HG02763 (cell line): ENCODE measurements around the gene AVL9.
"Not testable (repeated sequence)": the region's sequence is repeated elsewhere in the genome, so short reads cannot be mapped to it uniquely, and the experiment has no call there.

ENCODE experiments used
- ATAC-seq: cut with Tn5 transposase; IDR thresholded peaks from one replicate; pipeline ENCODE4 v1.9.1; 2021; ENCODE audit warnings: mild to moderate bottlenecking, moderate library complexity; ENCODE audit not compliant: unreplicated experiment

AVL9 gene

DNA sequence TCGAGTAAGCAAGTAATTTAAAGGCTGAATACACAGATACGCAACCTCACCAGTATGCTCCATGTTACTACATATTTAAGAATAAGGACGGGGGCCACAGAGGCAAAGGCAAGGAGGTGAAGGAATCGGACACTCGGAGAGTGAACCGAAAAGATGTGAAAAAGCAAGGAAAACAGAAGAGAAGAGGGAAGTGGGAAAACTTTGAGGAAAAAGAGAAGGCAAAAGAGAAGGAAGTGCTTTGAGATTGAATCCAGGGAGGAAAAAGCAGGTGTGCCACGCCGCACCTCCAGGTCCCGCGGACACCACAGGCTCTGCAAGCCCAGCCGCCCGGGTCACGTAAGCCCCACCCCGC is 367 bp upstream of the AVL9 start:
- ATAC-seq: peak; percentile 7

DNA sequence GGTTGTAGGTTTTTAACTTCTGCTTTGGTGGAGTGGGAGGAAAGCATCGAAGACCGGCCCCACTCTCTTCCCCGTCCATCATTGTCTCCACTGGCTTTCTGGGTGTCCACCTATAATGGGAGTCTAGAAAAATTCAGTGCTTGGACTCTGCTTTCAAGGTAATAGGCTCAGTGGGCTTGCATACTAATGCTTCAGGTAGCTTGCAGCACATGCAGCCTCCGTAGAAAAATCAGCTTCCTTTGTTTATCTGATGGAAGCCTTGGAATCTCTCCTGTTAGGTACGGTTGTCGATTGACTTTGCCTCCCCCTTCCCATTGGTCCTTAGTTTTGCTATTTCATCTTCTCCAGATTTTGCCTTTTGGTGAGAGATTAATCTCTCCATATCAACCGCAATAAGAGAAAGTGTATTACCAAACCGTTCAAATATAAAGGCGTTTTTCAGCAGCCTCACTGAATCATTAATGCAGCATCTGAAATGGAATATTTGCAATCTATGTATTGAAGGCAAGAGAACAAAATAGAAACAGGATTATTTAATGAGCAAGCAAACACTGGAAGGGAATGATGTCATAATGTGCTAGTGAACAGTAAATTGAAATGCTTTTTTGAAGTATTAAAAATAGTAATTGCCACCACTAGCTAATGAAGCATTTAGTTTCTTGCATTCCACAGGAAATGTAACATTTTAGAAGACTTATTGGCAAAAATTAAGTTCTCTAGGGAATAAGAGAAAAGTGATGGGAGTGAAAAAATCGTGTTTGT is 944 bp downstream of the AVL9 start:
- no peak for ATAC-seq

DNA sequence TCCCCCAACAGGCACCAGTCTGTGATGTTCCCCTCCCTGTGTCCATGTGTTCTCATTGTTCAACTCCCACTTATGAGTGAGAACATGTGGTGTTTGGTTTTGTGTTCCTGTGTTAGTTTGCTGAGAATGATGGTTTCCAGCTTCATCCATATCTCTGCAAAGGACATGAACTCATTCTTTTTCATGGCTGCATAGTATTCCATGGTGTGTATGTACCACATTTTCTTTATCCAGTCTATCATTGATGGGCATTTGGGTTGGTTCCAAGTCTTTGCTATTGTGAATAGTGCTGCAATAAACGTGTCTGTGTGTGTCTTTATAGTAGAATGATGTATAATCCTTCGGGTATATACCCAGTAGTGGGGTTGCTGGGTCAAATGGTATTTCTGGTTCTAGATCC is 4.5 kb downstream of the AVL9 start:
- not testable (repeated sequence) for ATAC-seq

DNA sequence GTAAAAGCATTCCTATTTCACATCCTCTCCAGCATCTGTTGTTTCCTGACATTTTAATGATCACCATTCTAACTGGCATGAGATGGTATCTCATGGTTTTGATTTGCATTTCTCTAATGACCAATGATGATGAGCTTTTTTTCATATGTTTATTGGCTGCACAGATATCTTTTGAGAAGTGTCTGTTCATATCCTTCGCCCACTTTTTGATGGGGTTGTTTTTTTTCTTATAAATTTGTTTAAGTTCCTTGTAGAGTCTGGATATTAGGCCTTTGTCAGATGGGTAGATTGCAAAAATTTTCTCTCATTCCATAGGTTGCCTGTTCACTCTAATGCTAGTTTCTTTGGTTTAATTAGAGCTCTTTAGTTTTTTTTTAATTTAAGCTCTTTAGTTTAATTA is 4.9 kb downstream of the AVL9 start:
- not testable (repeated sequence) for ATAC-seq

DNA sequence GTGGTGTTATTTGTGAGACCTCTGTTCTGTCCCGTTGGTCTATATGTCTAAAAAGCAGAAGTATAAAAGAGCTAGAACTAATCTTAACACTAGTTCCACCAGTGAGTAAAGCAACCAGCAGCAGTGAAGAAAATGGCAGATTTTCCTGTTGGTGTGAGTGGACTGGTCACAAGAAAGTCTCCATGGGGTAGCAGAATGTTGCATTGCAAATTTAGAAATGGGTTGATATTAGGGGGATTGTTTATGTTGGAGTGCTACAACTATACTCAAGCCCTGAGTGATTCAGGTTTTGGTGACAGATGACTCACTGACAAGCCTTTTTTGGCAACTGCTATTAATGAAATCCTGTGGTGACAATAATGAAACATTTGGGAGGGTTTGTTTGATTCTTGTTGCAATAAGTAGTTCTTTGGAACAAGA is 5.6 kb downstream of the AVL9 start:
- no peak for ATAC-seq

DNA sequence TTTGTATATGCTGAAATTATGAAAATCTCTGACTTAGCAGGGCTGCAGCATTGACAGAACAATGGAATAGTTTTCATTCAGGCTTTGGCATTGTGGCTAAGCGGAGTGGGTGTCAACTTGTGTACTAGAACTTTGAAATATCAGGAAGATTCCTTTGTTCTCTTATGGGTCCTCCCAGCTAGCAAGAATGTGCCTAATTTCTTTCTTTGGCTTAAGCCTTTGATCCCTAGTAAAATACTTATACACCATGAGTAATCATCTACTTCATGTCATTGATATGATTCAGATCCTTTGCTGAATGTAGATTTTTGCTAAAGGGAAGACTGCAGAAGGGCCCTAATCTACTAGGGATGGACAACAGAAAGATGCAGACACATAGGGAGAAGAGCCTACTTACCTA is 6.2 kb downstream of the AVL9 start:
- no peak for ATAC-seq

DNA sequence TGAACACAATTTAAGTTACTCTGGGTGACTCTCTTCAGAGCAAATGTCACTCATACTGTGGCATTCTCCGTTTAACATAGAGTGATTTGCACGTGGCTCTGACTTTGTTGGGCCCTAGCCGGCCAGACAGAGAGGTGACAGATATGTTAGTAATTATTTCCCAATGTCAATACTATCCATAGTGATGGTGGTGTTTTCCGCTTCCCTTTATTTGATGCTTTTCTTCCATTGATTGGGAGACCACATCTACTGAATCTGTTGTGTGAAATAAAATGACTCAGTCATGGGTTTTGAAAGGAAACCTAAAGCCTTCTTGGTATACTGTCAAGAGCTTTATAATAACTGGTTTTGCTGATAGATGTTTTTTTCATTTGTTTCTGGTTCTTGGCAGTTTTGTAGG is 7.4 kb downstream of the AVL9 start:
- no peak for ATAC-seq

DNA sequence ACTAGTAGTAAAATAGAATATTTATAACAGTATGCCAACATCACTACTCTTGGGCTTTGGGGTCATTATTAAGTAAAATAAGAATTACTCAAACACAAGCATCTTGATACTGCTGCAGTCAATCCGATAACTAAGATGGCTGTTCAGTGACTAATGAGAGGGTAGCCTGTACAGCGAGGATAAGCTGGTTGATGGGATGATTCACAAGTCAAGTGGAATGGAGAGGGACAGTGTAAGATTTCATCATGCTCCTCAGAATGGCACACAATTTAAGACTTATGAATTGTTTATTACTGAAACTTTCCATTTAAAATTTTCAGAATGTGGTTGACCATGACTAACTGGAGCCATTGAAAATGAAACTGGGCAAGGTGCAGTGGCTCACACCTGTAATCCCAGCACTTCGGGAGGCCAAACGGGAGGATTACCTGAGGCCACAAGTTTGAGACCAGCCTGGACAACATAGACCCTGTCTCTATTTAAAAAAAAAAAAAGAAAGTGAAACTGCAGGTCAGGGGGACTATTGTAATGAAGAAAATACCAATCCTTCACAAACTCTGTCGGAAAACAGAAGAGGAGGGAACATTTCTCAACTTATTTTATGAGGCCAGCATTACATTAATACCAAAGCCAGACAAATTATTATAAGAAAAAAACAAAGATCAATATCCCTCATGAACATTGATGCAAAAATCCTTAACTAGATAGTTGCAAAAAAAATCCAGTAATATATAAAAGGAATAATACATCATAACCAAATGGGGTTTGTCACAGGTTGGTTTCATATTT is 11.2 kb downstream of the AVL9 start:
- ATAC-seq: no peak

DNA sequence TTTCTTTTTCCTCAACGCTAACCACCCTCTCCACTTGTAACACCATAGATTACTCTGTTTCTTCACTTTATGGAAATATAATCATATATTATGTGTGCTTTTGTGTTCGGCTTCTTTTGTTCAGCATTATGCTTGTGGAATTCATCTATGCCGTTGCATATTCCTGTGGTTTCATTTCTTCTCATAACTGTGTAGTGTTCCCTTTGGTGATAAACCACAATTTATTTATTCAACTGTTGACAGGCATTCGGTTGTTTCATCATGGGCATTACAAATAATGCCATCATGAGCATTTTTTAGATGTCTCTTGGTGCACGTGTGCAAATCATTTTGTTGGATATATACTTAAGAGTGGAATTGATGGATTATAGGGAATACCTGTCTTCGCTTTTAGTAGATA is 12.1 kb downstream of the AVL9 start:
- no peak for ATAC-seq

DNA sequence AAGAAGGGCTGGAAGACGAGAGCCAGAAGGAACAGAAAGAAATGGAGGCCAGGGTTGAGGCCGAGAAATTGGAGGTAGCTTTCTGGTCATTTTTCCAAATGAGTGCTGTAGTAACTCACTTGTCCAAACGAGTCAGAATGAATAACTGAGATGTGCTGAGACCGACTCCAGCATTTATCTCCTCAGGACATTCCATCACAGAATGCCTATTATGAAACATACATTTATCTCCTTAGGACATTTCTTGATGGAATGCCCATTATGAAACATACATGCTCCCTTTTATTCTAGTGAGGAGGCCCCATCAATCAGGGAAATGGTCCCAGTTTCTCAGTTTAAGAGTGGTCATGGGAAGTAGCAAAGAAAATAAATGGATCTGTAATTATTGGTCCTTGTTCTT is 16.5 kb downstream of the AVL9 start:
- ATAC-seq: no peak

DNA sequence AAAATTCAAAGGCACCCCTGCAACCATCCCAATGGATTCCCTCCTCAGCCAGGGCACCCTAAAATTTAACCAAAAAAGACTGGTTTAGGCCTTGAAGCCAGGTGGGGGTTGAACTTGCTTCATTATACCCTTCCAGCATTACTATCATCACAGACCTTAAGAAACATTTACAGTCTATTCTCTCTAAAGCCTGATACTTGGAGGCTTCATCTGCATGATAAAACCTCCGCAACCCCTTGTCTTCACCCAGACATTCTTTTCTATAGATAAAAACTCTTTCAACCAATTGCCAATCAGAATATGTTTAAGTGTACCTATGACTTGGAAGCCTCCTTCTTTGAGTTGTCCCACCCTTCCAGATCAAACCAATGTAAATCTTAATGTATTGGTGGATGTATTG is 17.9 kb downstream of the AVL9 start:
- no peak for ATAC-seq

DNA sequence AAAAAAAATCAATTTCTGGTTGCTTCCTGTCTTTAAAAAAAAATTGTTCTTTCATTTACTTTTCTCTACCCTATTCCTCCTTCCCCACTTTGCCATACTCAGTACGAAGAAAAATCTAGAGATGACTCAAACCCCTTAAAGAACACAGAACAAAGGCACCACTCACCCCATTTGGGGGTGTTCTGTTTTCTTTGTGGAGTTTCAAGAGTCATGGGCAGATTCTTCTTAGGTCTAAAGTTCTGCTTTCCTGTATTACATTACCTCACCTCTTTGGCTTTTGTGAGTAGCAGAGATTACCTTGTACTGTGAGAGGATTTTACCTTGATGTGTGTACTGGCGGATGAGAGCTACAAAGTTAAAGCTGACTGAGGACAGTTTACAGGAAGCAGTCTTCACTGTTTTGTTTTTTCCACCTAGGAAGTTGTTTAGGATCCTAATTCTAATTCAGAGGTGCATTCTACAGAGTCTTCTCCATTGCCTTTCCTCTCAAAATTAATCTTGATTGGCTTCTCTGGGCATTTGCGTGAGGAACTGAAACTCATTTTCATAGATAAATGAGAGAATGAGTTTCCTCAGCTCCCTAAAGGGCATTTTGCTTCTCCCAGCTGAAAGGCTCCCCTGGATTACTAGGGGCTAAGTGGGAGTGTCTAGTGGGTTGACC is 20.7 kb downstream of the AVL9 start:
- peak; percentile 73 for ATAC-seq

DNA sequence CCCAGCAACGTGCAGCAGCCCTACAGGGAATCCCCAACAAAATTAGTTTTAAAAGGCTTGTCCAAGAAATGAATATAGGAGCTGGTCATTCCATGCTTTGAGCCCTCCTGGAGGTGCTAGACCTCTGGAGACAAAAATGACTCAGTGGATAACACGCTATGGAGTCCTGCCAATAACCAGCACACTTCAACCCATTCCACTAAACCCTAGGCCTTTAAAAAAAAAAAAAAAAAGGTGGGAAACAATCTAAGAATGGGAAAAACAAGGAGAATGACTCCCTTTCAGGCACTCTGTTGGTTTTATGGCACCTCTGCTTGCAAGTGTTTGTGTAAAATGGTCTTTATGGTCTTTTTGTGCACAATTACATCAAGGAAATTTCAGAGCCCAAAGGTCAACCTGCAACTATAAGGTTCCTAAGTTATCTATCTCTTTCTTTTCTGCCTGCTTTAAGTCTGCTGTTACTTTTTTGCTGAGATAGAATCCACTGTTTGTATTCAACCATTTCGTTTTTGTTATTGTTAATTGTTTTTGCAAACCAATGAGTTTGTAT is 21.3 kb downstream of the AVL9 start:
- no peak for ATAC-seq

DNA sequence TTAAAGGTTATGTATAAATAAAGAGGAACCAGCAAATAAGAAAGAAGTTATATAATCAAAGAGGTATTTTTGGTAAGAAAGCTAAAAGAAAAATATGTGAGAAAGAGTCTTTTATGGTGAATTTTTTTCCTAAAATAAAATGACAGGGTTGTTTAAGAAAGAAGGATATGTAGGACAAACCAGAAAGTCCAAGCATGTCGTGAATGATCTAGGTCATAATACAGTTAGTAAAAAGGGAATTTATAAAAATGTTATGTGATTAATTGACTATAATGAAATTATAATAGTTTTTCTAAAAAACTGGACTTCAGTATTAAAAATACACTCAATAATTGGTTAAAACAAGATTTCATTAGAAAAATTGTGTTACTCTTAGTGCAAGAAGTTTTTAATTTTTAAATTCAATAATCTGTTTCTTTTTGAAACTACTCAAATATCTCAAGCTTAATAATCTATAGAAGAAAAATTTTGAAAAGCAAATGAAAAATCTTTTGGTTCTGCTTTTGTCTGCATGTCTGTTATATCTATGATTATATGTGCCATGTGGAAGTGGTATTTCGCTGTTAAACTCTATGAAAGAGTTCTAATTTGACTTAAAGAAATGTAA is 23.3 kb downstream of the AVL9 start:
- ATAC-seq: no peak

DNA sequence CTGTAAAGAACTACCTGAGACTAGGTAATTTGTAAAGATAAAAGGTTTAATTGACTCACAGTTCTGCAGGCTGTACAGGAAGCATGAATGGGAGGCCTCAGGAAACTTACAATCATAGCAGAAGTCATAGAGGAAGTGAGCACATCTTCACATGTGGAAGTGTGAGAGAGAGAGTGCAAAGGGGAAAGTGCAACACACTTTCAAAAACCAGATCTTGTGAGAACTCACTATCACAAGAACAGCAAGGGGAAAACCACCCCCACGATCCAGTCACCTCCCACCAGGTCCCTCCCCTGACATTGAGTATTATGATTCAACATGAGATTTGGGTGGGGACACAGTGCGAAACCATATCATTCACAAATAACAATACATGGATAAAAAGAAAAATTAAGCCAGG is 24.5 kb downstream of the AVL9 start:
- ATAC-seq: no peak

DNA sequence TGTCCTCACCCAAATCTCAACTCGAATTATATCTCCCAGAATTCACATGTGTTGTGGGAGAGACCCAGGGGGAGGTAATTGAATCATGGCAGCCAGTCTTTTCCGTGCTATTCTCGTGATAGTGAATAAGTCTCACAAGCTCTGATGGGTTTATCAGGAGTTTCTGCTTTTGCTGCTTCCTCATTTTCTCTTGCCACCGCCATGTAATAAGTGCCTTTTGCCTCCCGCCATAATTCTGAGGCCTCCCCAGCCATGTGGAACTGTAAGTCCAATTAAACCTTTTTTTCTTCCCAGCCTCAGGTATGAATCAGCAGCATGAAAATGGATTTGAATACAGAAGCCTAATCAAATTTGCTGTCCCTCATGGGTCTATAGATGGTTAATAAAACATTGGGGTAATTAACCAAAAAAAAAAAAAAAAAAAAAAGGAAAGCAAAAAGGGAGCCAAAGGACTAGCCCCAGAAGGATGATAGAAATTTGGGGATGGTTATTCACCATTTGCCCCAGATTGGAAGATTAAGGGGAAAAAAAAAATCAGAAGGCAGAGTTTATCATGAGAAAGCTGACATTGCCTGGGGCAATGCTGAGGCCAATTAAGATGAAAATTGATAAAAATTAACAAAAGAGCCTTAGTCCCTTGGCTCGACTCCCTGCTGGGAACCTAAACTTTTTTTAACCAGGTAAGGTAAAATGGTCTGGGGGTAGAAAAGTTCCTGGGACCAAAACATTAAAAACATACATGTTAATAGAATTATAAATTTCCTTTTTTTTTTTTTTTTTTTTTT is 27.6 kb downstream of the AVL9 start:
- no peak for ATAC-seq

DNA sequence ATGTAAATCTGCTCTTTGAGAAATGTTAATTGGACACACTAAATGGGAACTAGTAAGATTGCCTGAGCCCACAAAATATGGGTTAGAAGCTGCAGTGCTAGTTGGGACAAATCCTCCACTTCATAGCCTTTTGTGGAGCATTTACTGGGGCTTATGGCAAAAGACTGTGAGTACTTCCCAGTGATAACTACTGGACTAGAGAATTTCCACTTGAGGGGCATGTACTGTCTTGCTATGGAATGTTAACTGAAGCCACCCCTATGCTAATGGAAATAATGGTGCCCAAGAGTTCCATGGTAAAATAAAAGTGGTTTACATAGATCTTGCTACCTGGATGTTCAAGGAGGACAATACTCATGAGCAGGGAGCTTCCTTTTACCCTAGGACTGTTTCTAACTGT is 29.3 kb downstream of the AVL9 start:
- ATAC-seq: no peak

DNA sequence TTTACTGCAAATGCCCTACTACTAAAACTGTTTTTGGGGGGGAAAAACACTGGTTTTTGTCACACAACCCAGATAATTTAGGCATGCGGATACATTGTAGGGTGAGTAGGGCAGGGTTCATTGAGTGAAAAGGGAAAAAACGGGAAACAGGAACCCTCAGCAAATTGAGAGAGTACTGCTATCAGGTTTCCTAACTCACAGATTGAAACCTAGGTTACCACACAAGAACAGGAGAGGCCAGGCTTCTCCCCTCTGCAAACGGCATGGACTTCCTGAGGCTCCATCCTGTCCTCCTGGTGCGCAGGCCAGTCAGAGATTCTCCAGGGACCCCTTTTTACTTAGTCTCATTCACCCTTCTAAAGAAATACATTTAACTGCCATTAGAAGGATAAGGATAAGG is 30.6 kb downstream of the AVL9 start:
- no peak for ATAC-seq

DNA sequence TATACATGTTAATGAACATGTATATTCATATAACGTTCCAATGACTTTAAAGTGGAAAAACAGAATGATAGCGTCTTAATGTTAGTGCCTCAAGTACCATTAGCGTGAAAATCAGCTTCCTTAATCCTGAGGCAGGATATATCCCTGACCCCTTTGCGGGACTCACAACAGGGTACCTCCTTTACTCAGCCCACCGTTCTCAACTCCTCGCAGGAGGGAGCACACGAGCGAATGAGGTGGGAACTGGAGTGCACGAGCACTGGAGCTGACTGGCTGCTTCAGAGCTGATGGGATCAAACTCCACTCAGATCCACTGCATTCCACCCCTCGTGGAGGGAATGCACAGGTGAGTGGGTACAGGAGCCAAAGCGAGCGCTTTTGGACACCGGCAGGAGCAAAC is 36.1 kb downstream of the AVL9 start:
- no peak for ATAC-seq

DNA sequence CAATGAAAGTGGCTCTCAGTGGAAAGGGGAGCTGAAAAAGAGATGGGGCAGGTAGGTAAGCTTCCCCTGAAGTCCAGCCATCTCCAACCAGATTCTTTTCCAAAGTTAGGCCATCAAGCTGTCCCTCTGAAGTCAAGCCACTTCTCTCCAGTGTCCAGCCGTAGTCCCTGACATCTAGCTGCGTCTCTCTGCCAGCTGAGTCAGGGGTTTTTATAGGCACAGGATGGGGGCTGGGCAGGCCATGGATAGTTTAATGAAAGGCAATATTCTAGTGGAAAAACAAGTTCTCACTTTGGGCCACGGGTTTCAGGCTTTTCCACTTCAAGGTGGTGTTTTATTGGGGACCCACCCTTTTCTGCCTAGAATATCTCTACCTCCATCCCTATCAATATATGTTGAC is 36.8 kb downstream of the AVL9 start:
- ATAC-seq: no peak

DNA sequence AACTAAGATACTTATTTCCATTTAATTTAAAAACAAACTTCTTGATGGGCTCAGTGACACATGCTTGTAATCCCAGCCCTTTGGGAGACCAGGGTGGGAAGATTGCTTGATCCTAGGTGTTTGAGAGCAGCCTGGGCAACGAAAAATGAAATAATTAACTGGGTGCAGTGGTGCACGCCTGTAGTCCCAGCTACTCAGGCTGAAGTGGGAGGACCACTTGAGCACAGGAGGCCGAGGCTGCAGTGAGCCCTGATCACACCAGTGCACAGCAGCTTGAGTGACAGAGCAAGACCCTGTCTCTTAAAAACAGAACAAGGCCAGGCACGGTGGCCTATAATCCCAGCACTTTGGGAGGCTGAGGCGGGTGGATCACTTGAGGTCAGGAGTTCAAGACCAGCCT is 37.4 kb downstream of the AVL9 start:
- no peak for ATAC-seq
